IMR-90 (cell line): ENCODE results near the gene C11orf42. TPM values are rescaled to one million over a fixed set of nuclear protein-coding genes. Genes with fewer than 3 reads are reported as not detected.

Experiments
- ATAC-seq: fragments of 200-7000 bp; cut with Tn5 transposase; 2 replicates; pipeline ENCODE4 v1.9.1; 2020; ENCODE audit warnings: low read depth, mild to moderate bottlenecking, moderate library complexity
- BruUV-seq: library from RNA; stranded (reverse); fragments of 400-500 nt; replicated peaks from 2 replicates; lab custom pipeline; 2021; lab: Mats Ljungman, UMichigan
- CTCF ChIA-PET: fragments of 300-600 bp; formaldehyde crosslinking; extraction: SDS; loops from one replicate; lab custom pipeline; 2021; ENCODE audit warnings: antibody characterized with exemption; lab: Yijun Ruan, JAX
- POLR2A ChIA-PET: fragments of 300-600 bp; sonication (Branson Sonifier 250); formaldehyde crosslinking; loops from one replicate; lab custom pipeline; 2022; ENCODE audit warnings: antibody characterized with exemption; ENCODE audit not compliant: unreplicated experiment; lab: Charles Lee
- DNase-seq: peaks from one replicate; pipeline ENCODE4 v3.0.0; 2013
- H2AFZ ChIP-seq: replicated peaks from 2 replicates; pipeline ENCODE3; 2013; ENCODE audit warnings: low read length, mild to moderate bottlenecking; ENCODE audit not compliant: poor library complexity
- H2AK5ac ChIP-seq: 2 replicates; pipeline ENCODE4 v1.6.1; 2013; ENCODE audit warnings: low read depth, low read length, inconsistent platforms
- H2AK9ac ChIP-seq: replicated peaks from 2 replicates; pipeline ENCODE3; 2013; ENCODE audit warnings: mild to moderate bottlenecking, low read depth, low read length, moderate library complexity; ENCODE audit not compliant: poor library complexity
- H2BK120ac ChIP-seq: 2 replicates; pipeline ENCODE4 v1.6.1; 2013; ENCODE audit warnings: low read depth, low read length, inconsistent platforms
- H2BK15ac ChIP-seq: 3 replicates; pipeline ENCODE4 v1.6.1; 2013; ENCODE audit warnings: low read depth, low read length, inconsistent platforms
- H2BK20ac ChIP-seq: 2 replicates; pipeline ENCODE4 v1.6.1; 2013; ENCODE audit warnings: low read depth, mild to moderate bottlenecking, inconsistent platforms, low read length, moderate library complexity
- H2BK5ac ChIP-seq: 2 replicates; pipeline ENCODE4 v1.6.1; 2013; ENCODE audit warnings: mild to moderate bottlenecking, low read depth, low read length, inconsistent platforms; ENCODE audit not compliant: poor library complexity, severe bottlenecking
- H3K14ac ChIP-seq: replicated peaks from 2 replicates; pipeline ENCODE4 v1.6.1; 2013; ENCODE audit warnings: low read depth, low read length, inconsistent platforms
- H3K18ac ChIP-seq: 2 replicates; pipeline ENCODE4 v1.6.1; 2013; ENCODE audit warnings: low read depth, low read length, control low read depth
- H3K23ac ChIP-seq: 2 replicates; pipeline ENCODE4 v1.6.1; 2013; ENCODE audit warnings: low read depth, low read length, inconsistent platforms
- H3K27ac ChIP-seq: 2 replicates; pipeline ENCODE4 v1.5.1; 2013; ENCODE audit warnings: mild to moderate bottlenecking, control low read depth, low read length; ENCODE audit not compliant: insufficient read depth
- H3K27me3 ChIP-seq: 2 replicates; pipeline ENCODE4 v1.6.1; 2013; ENCODE audit warnings: low read length; ENCODE audit not compliant: control insufficient read depth, insufficient read depth
- H3K36me3 ChIP-seq: 2 replicates; pipeline ENCODE4 v1.6.1; 2013; ENCODE audit warnings: low read length, mixed read lengths; ENCODE audit not compliant: control insufficient read depth, insufficient read depth
- H3K4ac ChIP-seq: 2 replicates; pipeline ENCODE4 v1.6.1; 2013; ENCODE audit warnings: low read depth, low read length, inconsistent platforms
- H3K4me1 ChIP-seq: 2 replicates; pipeline ENCODE4 v1.6.1; 2013; ENCODE audit warnings: low read length, mixed read lengths; ENCODE audit not compliant: control insufficient read depth, insufficient read depth
- H3K4me2 ChIP-seq: 2 replicates; pipeline ENCODE4 v1.6.1; 2013; ENCODE audit warnings: low read depth, mild to moderate bottlenecking, control low read depth, low read length, moderate library complexity
- H3K4me3 ChIP-seq: 2 replicates; pipeline ENCODE4 v1.5.1; 2013; ENCODE audit warnings: low read depth, mild to moderate bottlenecking, control low read depth, low read length, moderate library complexity; ENCODE audit not compliant: insufficient read depth
- H3K56ac ChIP-seq: 2 replicates; pipeline ENCODE4 v1.6.1; 2013; ENCODE audit warnings: low read length, inconsistent platforms; ENCODE audit not compliant: insufficient read depth; ENCODE audit errors: extremely low read depth
- H3K79me1 ChIP-seq, 2 experiments: 2 replicates each; pipeline ENCODE4 v1.6.1; 2013; ENCODE audit warnings: low read length in 2 of 2, inconsistent platforms in 1 of 2, low read depth in 1 of 2
- H3K9ac ChIP-seq: 2 replicates; pipeline ENCODE4 v1.6.1; 2013; ENCODE audit warnings: low read depth, low read length, control low read depth
- H3K9me1 ChIP-seq: 2 replicates; pipeline ENCODE4 v1.6.1; 2013; ENCODE audit warnings: low read length, inconsistent platforms; ENCODE audit not compliant: insufficient read depth
- H3K9me3 ChIP-seq: 2 replicates; pipeline ENCODE4 v1.6.1; 2013; ENCODE audit warnings: low read length; ENCODE audit not compliant: control insufficient read depth, insufficient read depth
- H4K20me1 ChIP-seq: 2 replicates; pipeline ENCODE4 v1.6.1; 2013; ENCODE audit warnings: low read length, inconsistent platforms; ENCODE audit not compliant: insufficient read depth
- H4K5ac ChIP-seq: 2 replicates; pipeline ENCODE4 v1.6.1; 2013; ENCODE audit warnings: mild to moderate bottlenecking, low read depth, low read length, control low read depth
- H4K8ac ChIP-seq, 2 experiments: 2 replicates each; pipeline ENCODE4 v1.6.1; 2013; ENCODE audit warnings: low read depth in 2 of 2, low read length in 2 of 2, control low read depth in 1 of 2, inconsistent platforms in 1 of 2
- H4K91ac ChIP-seq: 2 replicates; pipeline ENCODE4 v1.6.1; 2013; ENCODE audit warnings: low read depth, low read length, inconsistent platforms; ENCODE audit not compliant: insufficient read depth
- BHLHE40 ChIP-seq: fragments of 150-350 bp; IDR thresholded peaks from 2 replicates; pipeline ENCODE4 v1.6.1; 2016; ENCODE audit warnings: mild to moderate bottlenecking, low read depth, low read length
- CEBPB ChIP-seq: IDR thresholded peaks from 2 replicates; pipeline ENCODE4 v1.6.1; 2012; ENCODE audit warnings: low read depth, low read length, improper control_type of control experiment
- ELK1 ChIP-seq: fragments of 150-350 bp; IDR thresholded peaks from 2 replicates; pipeline ENCODE4 v1.6.1; 2016; ENCODE audit warnings: low read depth, mild to moderate bottlenecking, low read length, moderate library complexity, borderline replicate concordance
- FOS ChIP-seq: fragments of 150-350 bp; IDR thresholded peaks from 2 replicates; pipeline ENCODE4 v1.6.1; 2016; ENCODE audit warnings: low read depth, low read length
- MXI1 ChIP-seq: IDR thresholded peaks from 2 replicates; pipeline ENCODE4 v1.6.1; 2012; ENCODE audit warnings: low read depth, mild to moderate bottlenecking, low read length, moderate library complexity, borderline replicate concordance
- NFE2L2 ChIP-seq: fragments of 150-350 bp; IDR thresholded peaks from 2 replicates; pipeline ENCODE4 v1.6.1; 2016; ENCODE audit warnings: low read depth, mild to moderate bottlenecking, low read length
- USF2 ChIP-seq: fragments of 150-350 bp; IDR thresholded peaks from 2 replicates; pipeline ENCODE4 v1.6.1; 2017; ENCODE audit warnings: mild to moderate bottlenecking, antibody characterized with exemption, low read length, low read depth
- WGBS, 2 experiments: methylation state at CpG; one replicate each; pipeline versions ENCODE4 v1.1.5 to v1.1.7; 2013; ENCODE audit warnings: missing lambda C conversion rate in 2 of 2; ENCODE audit not compliant: insufficient read length in 1 of 2; ENCODE audit errors: extremely low coverage in 2 of 2; 5-methylcytosine and 5-hydroxymethylcytosine counted together
- dilution Hi-C: fragments of 300-500 bp; cut with HindIII; formaldehyde crosslinking; loops from one replicate; pipeline ENCODE4 v1.14.3; 2018; ENCODE audit warnings: low sequenced_read_pairs; ENCODE audit not compliant: unreplicated experiment
- in situ Hi-C: fragments of 300-500 bp; cut with MboI; formaldehyde crosslinking; loops from 3 replicates; pipeline ENCODE4 v1.14.3; 2019; ENCODE audit warnings: low sequenced_read_pairs, inconsistent platforms, mixed read lengths
- intact Hi-C: fragments of 100-400 bp; cut with micrococcal nuclease; formaldehyde crosslinking; loops from 2 replicates; pipeline ENCODE4 v1.10.0; 2022
- polyA plus RNA-seq, 3 experiments: library from polyadenylated mRNA; depleted of rRNA; stranded (reverse); fragments of >200 nt; gene quantifications; 2 replicates each; pipeline ENCODE4 v1.2.3, GENCODE V29; 2012; ENCODE audit warnings: low replicate concordance in 1 of 3
- total RNA-seq: library from RNA; depleted of rRNA; stranded (reverse); fragments of >200 nt; gene quantifications from 2 replicates; pipeline ENCODE4 v1.2.3, GENCODE V29; 2012

Gene C11orf42
- total and polyA plus RNA-seq, 2 of the 4 experiments (the other 2 are of a cell fraction): not detected

DNA sequence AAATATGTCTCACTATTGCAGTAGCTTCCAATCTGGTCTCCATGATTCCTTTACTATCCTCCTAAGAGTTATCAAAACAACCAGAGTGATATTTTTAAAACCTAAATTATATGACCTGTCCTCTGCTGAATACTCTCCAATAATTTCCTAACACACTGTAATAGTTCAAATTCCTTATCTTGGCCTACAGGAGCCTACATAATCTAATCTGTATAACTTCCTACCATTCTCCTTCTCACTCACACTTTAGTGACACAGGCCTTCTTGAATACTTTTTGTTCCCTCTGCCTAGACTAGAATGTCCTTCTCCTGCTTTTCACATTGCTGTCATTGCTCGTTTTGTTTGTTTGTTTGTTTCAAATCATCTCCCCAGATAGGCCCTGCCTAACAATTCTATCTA, 19.7 kb downstream of the C11orf42 start:
- Histone ChIP-seq H2BK20ac (no peak overlapping the region), H3K23ac (no peak overlapping the region), H3K14ac (no peak overlapping the region), H3K27me3 (no peaks in the 10 kb centered on the region), H4K20me1 (no peaks in the 10 kb centered on the region), H2BK120ac (no peak overlapping the region), H3K4me3 (no peak overlapping the region), H2AFZ (no peak overlapping the region), H3K79me1 (peaks cover 26 to 29% of the 10 kb centered on the region in 2 experiments), H4K8ac (no peak overlapping the region), H3K27ac (no peak overlapping the region), H3K4ac (no peak overlapping the region), H3K9me3 (no peaks in the 10 kb centered on the region), H3K4me1 (0 out of 2 replicates have a peak, but pooled peaks cover 1% of the 10 kb centered on the region), H3K18ac (no peak overlapping the region), H3K36me3 (peaks cover 21% of the 10 kb centered on the region), H4K5ac (no peak overlapping the region), H3K4me2 (no peak overlapping the region), H2BK15ac (no peak overlapping the region), H3K9me1 (no peaks in the 10 kb centered on the region; the same call in 1 of the 2 replicates), H2AK5ac (no peak overlapping the region), H3K9ac (no peak overlapping the region), H2BK5ac (peak overlapping the region; percentile 20), H2AK9ac (no peak overlapping the region), H4K91ac (no peak overlapping the region), H3K56ac (no peak overlapping the region)
- DNase-seq: no peak
- dilution Hi-C loops: no loop called here
- BruUV-seq: no TSS peak
- no peak for TF ChIP-seq BHLHE40
- TF ChIP-seq USF2: no peak
- no peak for TF ChIP-seq CEBPB
- no peak for TF ChIP-seq NFE2L2
- no peak for TF ChIP-seq ELK1
- TF ChIP-seq MXI1: no peak
- no peak for TF ChIP-seq FOS
- ATAC-seq: no peak
- in situ Hi-C loops: no loop called here
- POLR2A ChIA-PET: no interaction called here
- WGBS, 2 experiments: no CpG with 5 or more reads among the region's 1 CpG
- intact Hi-C loops: no loop called here
- CTCF ChIA-PET: interaction anchor here (0.9 kb wide), 1 partner anchor 9 kb away, joined by 3 read pairs; no protein-coding TSS in a partner anchor
